PC-3 (cell line): Measurements from ENCODE around the gene DGKI.

ENCODE experiments used
- CTCF ChIP-seq: fragments of 300-600 bp; sonication (generic); conservative IDR thresholded peaks from 2 replicates; pipeline ENCODE4 v1.5.1; 2017; ENCODE audit warnings: antibody characterized with exemption, low read depth, mild to moderate bottlenecking, low read length
- EZH2 ChIP-seq: fragments of 300-600 bp; sonication (generic); IDR thresholded peaks from one replicate; pipeline ENCODE4 v1.6.1; 2017; ENCODE audit warnings: antibody characterized with exemption, mild to moderate bottlenecking, low read length; ENCODE audit not compliant: unreplicated experiment
- EZH2phosphoT487 ChIP-seq: fragments of 300-600 bp; sonication (generic); IDR thresholded peaks from 2 replicates; pipeline ENCODE4 v1.6.1; 2018; ENCODE audit warnings: mild to moderate bottlenecking, antibody characterized with exemption, low read length, borderline replicate concordance

DNA sequence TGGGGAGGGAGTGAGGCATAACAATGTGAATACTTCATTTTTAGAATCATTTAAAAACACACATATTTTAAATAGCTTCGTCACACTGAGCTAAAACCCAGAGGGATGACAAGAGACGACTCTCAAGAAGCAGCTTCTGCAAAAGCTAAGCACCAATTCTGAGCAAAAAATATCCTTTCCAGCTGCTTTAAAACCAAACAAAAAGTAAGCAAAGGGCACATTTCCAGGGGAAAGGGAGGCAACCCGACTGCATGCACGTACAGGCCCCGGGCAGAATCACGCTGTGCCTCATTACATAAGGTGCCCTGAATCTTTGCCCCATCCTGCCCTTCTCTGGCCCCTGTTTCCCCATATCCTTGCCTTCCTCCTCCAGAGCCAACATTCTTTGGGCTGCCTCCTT lies 78.4 kb downstream of the DGKI start:
- TF ChIP-seq EZH2 (peak; percentile 24), EZH2phosphoT487 (no peak), CTCF (no peak)
